Measurements from ENCODE around the gene ATP13A1.
"Not testable (repeated sequence)": the region's sequence is repeated elsewhere in the genome, so short reads cannot be mapped to it uniquely, and the experiment has no call there.

Gene ATP13A1

DNA sequence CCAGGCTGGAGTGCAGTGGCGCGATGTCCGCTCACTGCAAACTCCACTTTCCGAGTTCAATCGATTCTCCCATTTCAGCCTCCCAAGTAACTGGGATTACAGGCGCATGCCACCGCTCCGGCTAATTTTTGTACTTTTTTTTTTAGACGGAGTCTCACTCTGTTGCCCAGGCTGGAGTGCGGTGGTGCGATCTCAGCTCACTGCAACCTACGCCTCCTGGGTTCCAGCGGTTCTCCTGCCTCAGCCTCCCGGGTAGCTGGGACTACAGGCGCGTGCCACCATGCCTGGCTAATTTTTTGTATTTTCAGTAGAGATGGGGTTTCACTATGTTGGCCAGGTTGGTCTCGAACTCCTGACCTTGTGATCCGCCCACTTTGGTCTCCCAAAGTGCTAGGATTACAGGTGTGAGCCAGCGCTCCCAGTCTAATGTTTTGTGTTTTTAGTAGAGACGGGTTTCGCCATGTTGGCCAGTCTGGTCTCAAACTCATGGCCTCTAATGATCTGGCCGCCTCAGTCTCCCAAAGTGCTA lies 2.0 kb upstream of the ATP13A1 start:
- not testable (repeated sequence) for DNase-seq

DNA sequence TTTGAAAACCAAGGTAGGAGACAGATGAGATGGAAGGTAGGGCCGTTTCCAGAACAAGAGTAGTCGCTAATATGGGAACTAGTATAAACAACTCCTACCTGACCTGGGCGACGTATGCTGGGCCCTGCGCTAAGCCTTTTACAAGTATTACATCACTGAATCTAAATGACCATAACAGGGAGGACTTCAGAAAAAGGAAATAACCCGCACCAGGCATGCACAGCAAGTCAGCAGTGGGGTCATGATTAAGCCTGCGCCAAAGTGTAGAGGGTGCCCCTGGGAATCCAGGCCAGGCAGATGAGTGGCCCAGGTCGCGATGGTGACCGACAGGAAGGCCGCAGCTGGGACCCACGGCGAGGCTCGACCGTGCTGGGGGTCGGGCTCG lies 613 bp downstream of the ATP13A1 start:
- no peak for DNase-seq

DNA sequence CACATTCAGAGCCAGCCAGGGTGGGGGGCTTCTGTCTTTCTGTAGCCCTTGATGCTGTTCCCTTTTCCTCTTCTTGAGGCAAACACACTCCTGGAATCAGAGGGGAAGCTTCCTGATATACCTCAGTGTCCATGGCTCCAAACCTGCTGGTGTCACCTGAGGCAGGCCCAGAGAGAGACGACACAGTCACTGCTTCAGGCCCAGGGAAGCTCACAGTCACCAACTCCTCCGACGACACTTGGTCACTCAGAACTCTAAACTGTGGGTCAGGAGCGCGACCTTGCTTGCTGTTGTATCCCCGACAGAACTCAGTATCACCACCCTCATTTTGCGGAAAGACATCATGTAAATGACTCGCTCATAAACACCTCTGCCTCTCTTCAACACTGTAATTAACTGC lies 1.1 kb downstream of the ATP13A1 start:
- DNase-seq, result no peak

DNA sequence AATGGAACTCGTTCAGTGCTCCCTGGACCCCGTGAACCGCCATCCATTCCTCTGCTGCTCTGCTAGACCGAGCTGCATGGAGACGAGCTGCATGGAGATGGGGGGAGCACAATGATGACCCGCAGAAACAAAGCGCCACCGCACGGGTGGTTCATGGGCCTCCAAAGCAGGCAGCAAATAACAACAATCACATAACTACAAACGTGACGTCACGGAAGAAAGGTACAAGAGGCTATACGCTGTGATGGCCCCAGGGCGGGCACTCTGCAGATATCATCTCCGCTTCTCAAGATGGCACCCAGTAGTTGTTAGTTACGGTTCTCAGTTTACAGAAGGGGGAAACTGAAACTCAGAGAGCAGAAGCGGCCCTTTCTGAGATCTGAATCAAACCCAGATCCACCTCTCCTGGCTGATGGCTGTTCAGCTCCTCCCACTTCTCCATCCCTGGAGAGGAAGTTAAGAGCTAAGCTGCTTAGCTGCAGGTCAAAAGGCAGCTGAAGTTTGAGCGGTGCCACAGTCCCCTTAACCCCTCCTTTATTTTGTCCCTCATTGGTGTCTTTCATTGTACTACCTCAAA lies 1.7 kb downstream of the ATP13A1 start:
- DNase-seq, result peak in 2 of 56 donors; percentile 9 to 11

DNA sequence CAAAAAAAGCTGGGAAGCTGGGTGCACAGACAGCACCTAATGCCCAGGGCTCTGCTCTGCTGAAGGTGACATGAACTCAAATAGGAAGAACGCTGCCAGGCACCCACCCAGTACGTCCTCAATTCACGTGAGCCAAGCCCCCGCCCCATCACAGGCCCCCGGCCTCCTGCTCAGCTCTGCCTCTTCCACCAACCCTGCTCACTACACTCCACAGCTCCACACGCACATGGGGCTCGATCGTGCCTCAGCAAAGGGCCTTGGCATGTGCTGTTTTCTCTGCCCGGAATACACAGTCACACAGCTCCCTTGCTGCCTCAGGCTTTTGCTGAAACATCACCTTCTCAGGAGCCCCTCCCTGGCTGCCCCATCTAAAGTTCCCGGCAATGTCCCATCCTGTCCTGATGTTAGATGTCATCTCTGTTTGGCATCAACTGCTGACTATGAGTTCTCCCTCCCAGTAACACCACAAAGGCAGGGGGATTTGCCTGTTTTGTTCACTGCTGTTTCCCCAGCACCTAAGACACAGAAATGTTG lies 2.3 kb downstream of the ATP13A1 start:
- no peak for DNase-seq

DNA sequence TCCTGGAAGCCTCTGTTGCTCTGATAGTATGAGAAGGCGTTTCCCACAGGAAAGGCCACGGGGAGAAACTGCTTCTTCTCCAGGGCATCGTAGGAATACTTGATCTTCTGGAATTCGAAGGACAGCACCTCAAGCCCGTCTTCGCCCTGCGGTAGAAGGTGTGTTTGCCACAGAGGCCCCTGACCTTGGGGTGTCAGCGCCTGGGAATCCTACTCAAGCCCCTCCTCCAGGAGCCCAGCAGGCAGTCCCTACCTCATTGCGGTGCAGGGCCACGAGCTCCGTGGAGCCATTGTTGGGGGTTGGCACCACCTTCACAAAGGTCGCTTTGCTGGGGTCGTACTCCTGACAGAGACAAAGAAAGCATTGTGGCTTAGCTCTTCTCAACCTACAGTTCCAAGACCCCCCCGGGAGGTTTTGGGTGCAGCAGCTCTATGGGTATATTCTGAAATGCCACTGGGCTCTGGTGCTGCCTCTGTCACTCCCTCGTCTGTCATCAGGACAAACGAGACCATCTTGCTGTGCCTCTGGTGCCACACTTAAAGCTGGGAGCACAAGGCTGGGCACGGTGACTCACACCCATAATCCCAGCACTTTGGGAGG lies 3.7 kb downstream of the ATP13A1 start:
- DNase-seq, result no peak

DNA sequence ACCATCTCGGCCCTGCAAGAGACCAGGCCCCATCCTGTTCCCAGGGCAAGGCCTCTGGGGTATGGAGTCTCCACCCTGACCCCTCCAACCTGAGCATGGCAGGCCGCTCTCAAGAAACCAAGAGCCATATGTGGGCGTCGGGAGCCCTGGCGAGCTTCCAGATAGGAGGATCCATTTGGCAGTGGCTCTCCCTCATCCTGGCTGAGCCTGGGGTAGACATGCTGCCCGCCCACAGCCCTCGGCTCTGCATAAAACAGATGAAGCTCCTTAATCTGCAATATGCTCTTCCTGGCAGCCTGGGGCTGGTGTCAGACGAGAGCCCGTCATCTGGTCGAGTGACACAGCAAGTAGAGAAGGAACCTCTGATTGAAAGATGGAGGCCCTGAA lies 6.1 kb downstream of the ATP13A1 start:
- peak in 6 of 56 donors; percentile 13 to 31 (median 16) for DNase-seq

DNA sequence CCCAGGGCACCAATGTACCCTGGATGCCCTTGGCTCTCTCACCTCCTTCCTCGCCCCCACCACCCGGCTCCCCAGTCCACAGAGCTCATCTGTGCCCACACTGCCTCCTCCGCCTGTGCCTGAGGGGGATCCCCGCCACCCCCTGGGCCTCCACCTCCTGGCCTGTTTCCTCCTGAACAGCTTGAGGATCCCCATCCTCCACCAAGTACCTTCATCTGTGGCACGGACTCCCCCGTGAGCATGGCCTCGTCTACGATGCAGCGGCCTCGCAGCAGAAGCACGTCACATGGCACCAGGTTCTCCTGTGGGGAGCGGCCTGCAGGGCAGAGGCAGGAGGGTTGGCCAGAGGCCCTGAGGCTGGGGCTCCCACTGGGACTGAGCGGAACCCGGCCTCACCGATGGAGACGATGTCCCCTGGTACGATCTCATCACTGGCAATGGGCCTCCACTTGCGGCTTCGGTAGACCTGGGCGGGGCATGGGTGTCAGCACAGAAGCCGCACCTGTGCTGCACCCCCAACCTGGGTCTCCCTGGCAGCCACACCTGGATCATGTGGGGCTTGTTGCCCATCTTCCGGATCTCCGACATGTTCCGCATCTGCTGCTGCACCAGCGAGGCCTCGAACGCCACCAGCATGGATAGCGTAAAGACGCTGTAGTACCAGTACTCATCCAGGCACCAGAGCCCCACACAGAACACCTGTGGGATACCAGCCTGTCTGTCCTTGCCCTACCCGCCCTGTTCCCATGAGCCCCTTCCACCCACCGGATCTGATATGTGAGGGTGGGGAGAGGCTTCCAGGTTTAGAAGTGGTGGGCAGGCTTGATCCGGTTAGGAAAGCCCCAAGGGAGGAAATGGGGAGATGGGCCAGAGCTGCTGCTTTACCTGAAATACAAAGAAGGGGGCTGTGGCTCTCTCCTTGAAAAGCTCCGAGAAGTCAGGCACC lies 6.8 kb downstream of the ATP13A1 start:
- DNase-seq, result no peak

DNA sequence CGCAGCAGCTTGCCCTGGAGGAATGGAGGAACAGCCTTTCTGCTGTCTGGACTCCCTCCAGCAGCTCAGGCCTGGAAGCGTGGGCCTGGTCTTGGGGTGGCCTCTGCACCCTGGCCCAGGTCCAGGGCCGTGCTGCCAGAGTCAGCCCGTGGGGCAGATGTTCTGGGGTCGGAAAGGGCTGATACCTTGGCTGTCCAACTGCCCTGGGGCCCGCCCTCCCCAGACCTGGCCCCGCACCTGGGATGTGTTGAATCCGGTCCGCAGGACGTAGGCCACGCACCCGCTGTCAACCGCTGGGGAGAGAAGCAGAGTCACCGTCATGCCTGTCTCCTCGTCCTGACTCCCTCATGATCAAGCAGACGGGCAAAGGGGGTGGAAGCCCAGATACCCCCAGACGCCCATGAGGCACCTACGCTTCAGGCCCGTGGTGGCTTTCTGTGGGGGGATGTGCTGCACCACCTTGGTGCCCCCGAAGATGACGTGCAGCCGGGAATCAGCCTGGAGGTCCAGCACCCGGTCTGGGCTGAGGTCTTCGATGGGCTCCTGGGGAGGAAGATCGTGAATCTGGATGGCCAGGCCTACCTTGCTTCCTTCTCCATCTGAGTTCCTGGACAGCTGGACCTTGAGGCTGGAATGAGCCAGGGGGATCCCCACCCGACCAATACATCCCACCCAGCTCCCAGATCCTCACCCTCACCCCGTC lies 7.7 kb downstream of the ATP13A1 start:
- no peak for DNase-seq

DNA sequence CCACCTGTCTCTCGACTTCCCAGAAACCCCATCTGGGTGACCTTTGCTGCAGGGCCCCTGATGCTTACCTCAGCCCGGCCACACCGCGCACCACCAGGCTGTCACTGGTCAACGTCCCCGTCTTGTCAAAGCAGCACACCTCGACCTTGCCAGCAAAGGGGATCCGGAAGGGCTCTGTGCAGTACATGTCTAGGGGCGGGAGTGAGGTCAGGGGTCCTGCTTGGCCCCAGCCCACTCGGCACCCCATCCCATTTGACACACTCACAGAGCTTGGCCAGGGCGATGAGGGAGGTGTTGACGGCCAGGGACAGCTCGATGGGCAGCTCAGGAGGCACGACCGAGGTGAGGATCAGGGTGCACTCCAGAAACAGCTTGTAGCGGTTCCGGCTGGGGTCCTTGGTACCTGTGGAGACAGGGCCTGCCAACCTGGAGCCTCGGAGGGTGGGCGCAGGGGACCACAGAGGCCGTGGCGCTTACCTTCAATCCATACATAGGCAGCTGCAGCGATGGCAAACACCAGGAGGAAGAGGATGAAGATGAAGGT lies 8.4 kb downstream of the ATP13A1 start:
- no peak for DNase-seq

DNA sequence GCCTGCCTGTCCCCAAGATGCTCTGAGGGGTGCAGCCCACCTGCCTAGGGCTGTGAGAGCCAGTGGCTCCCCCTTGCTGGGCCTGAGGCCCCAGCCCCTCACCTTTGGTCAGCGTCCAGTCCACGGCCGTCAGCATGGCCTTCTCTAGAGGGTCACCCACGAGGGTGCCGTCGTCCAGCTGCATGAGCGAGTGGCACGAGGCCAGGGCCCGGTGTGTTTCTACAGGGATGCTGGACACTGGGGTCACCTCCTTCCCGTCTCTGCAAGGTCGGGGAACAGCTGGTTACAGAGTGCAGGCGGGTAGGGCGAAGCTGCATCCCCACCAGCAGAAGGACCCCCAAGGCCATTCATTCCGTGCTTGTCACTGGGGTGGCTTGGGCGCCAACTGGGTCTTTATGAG lies 9.0 kb downstream of the ATP13A1 start:
- DNase-seq, result no peak

DNA sequence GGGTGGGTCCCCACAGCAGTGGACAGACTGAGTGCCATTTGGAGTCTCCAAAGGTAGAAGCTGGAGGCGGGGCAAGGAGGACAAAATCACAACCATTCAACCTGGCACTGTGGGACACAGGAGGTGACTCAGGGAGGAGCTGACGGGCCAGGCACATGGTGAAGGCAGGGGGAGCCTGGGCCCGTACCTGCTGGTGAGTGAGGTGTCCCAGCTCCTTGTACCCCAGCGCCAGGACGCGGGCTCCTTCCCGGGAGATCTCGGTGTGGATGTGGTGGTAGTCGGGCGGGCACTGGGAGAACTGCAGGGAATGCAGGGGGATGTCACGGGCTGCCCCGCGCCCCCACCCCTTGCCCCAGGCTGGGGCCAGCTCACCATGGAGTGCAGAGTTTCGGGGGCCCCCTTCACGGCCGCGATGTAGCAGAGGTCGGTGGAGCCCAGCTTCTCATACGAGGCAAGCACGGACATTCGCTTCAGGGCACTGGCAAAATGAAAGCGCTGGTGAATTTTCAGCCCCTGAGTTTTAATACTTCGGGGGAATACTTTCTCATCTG lies 9.8 kb downstream of the ATP13A1 start:
- DNase-seq, result no peak

DNA sequence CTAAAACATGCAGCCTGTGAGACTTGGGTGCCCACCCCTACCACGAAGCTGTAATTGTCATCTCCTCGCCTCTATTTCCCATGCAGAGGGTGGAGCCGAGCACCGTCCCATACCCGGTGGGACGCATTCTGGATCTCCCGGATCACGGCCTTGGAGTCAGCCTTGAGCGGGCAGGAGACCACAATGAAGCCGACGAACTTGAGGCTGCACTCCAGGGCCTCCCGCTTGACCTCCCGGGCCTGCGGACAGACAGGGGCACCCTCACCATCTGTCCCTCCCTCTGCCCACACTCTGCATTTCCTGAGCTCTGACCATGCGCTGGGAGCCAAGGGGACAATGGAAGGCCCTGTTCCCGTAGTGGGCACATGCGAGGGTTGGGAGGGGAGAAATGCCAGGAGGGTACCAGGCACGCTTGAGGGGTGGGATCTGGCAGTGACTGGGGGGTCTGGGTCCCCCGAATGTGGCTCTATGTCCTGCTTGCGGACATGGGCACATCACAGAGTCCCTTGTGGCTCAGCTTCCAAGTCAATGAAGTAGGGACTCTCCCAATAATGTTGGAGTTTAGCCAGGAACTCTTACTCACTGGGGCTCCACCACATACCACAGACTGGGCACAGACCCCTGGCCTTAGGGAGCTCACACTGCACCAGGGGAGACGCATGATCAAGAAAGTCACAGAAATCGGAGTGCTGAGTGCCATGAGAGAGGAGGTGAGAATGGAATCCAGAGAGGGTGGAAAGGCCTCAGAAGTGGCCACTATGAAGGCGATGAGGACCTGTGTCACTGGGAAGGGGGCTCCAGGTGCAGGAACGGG lies 10.8 kb downstream of the ATP13A1 start:
- no peak for DNase-seq

DNA sequence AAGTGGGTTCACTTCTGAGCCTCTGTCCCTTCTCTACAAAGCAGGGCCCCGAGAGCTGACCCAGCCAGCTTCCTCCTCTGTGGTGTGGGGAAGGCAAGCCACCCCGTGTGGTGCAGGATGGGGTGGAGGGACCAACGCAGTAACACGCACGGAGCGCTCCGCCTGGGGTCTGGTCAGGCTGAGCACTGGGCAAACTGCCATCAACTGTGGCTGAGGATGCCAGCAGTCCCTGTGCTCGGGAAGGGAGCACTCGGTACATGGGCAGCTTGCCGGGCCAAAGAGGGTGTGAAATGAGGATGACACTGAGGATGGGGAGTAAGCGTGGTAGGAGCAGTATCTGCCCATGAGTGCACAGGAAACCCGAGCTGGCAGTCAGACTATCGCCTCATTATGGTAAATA lies 12.4 kb downstream of the ATP13A1 start:
- DNase-seq, result peak in 44 of 56 donors; percentile 5 to 72 (median 39)

DNA sequence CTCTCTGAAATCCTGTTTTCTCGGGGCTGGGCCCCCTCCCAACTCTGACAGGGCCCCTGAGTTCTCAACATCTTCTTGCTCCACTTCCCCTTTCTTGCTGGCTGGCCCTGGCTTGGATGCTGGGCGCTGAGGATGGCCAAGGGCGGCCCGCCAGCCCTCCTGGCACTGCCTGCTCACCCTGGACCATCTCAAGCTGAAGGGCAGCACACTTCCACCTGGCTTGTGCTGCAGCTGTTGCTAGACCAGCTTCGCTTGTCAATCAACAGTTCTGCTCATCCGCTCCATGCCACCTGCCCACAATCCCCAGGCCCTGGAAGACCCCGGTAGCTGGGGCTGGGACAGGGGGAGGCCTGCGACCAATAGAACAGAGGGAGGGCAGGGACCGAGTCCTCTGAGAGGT lies 13.1 kb downstream of the ATP13A1 start:
- peak in 5 of 56 donors; percentile 4 to 26 (median 17) for DNase-seq

DNA sequence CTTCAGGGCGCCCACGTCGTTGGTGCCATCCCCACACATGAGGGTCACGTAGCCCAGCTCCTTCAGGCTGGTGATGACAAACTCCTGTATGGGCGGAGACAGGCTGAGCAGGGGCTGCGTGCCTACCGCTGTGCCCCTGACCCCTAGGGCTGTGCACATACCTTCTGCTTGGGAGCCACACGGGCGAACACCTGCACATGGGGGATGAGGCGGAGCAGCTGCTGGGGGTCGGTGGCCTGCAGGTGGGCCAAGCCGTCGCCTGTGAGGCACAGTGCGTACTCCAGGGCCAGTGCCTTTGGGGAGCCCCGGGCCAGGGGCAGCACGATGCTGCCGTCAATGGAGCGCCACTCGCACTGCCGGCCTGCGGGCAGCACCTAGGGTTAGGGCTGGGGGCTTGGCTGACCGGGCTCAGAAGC lies 13.9 kb downstream of the ATP13A1 start:
- DNase-seq, result no peak

DNA sequence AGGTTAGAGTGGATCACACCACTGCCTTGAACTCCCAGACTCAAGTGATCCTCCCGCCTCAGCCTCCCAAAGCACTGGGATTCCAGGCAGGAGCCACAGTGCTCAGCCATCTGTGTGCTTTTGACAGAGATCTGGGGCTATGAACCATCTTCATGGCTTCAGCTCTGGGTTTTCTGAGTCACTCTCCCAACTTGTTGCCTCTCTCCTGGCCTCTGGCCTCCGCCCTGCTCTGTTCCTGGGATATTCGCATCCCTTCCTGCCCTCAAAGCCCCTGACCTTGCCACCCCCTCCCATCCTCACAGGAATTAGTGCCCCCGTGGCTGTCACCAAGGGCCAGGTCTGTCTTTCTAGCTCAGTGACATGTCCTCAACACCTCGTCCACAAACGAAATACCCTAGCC lies 14.3 kb downstream of the ATP13A1 start:
- no peak for DNase-seq

DNA sequence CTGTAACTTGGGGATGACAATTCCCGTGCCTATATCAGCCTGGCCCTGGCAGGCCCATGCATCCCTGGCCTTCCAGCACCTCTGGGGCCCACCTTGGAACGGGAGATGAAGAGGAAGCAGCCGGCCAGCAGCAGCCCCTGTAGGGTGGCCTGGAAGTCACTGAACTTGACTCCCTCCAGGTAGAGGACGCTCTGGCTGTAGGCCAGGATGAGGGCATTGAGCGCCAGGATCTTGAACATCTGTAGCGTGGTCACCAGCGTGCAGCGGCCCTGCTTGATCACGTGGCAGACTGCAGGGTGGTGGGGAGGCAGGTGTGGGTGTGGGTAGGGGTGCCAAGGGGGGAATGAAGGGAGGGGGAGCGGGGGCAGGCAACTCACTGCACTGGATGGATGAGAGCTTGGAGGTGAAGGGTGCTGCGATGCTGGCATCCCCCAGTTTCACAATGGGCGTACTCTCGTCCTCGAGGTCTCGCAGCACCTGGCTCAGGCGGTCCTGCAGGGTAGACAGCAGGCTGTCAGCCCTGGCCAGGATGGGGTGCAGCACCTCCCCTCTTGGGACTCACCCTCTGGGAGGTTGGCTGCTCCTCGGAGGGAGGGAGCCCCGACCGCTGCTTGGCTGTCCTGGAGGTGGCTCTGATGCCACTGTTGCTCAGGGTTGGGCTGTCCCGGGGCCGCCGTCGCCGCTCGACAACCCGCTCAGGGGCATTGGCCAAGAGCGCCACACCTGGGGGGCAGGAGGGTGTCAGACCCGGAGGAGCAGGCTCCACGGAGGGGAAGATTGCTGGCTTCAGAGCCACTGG lies 16.2 kb downstream of the ATP13A1 start:
- no peak for DNase-seq
